GM20000 (cell line): ENCODE results near the gene ATP10B.

Experiments
- DNase-seq: peaks from one replicate; pipeline ENCODE4 v3.0.0; 2012; ENCODE audit warnings: low spot score
- TF ChIP-seq, protein P1 (sequence below): IDR thresholded peaks from 2 replicates; pipeline ENCODE4 v1.5.1; 2012; ENCODE audit warnings: mild to moderate bottlenecking, control low read depth; ENCODE audit errors: extremely low read depth, missing control alignments

ATP10B gene

DNA sequence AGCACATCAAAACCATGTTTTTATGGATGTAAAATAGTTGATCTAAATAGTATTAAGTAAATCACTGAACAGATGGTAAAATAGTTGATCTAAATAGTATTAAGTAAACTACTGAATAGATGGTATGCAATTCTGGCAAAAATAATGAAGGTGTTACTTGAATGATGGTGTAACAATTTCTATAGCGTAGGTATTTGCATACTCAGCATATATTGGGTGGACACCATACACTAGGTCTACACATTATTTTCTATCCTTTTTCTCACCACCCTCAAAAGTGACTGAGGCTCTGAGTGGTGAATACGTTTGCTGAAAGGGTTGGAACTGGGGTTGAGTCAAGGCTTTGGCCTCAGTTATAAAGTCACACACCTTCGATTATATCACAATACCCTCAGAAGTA, 81.3 kb downstream of the ATP10B start:
- TF ChIP-seq, protein P1, sequence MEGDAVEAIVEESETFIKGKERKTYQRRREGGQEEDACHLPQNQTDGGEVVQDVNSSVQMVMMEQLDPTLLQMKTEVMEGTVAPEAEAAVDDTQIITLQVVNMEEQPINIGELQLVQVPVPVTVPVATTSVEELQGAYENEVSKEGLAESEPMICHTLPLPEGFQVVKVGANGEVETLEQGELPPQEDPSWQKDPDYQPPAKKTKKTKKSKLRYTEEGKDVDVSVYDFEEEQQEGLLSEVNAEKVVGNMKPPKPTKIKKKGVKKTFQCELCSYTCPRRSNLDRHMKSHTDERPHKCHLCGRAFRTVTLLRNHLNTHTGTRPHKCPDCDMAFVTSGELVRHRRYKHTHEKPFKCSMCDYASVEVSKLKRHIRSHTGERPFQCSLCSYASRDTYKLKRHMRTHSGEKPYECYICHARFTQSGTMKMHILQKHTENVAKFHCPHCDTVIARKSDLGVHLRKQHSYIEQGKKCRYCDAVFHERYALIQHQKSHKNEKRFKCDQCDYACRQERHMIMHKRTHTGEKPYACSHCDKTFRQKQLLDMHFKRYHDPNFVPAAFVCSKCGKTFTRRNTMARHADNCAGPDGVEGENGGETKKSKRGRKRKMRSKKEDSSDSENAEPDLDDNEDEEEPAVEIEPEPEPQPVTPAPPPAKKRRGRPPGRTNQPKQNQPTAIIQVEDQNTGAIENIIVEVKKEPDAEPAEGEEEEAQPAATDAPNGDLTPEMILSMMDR = no peak

DNA sequence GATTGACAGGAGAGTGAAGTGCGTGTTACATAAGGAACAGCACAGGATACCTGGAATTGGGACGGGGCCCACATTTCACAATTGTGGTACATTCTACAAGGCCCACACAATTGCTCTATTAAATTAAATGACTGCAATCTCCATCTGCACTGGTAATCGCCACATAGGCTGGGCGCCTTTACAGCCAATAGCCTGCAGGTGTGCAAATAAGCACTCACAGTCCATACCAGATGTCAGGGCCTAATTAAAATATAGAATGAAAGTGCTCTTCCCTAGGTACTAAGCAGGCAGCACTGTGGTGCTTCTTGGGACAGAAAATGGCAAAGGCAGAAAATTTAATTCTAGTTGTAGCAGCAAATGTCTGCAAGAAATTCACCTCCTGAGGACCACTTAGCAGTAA, 82.7 kb downstream of the ATP10B start:
- TF ChIP-seq, protein P1 = no peak
- DNase-seq = no peak

More for the DNA sequence above, 81.3 kb downstream of the ATP10B start:
- no peak for DNase-seq

DNA sequence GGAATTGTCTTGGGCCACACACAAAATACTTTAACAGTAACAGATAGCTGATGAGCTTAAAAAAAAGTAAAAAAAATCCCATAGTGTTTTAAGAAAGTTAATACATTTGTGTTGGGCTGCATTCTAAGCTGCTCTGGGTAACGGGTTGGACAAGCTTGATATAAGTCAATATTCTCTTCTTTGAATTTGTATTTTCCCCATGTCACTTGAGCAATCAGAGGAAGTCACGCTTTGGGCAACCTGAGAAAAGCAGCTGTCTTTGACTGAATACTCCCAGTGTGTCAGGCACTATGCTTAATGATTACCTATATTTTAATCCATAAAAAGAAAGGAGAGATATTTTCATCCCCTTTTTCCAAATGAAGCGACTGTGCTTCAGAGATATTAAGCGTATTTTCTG, 84.9 kb downstream of the ATP10B start:
- TF ChIP-seq, protein P1 = no peak
- DNase-seq = no peak

DNA sequence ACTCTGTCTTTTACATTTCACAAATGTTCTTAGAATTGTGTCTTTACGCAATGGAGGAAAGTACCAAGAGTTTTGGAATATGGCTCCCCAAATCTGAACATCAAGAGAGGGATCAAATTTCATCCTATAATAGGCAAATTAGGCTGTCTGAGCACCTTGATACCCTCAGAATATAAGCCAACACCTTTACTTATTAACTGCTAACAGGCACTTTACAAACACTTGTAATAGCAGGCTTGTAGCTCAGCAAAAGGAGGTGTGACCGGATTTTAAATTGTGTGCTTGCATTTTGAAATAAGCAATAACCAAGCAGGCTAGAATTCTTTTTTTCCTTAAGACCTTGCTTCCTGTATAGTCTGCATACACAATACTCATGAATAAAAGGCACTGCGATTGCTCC, 92.0 kb downstream of the ATP10B start:
- TF ChIP-seq, protein P1 = no peak
- DNase-seq = no peak

DNA sequence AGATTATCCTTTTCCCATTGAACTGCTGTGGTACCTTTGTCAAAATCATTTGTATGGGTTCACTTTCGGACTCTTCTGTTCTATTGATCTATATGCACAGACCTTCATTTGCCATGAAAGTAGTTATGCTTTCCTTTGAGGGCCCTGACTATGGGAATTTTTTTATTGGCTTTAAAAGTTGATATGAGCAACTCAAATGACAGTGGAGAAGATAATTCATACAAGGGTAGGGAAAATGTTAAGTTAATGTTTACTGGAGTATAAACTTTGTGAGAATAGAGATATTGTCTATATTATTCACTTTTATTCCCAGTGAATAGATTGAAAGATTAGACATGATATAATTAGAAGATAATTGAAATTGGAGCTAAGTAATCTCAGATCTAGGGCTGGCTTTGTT, 94.8 kb downstream of the ATP10B start:
- no peak for DNase-seq
- TF ChIP-seq, protein P1 = no peak

DNA sequence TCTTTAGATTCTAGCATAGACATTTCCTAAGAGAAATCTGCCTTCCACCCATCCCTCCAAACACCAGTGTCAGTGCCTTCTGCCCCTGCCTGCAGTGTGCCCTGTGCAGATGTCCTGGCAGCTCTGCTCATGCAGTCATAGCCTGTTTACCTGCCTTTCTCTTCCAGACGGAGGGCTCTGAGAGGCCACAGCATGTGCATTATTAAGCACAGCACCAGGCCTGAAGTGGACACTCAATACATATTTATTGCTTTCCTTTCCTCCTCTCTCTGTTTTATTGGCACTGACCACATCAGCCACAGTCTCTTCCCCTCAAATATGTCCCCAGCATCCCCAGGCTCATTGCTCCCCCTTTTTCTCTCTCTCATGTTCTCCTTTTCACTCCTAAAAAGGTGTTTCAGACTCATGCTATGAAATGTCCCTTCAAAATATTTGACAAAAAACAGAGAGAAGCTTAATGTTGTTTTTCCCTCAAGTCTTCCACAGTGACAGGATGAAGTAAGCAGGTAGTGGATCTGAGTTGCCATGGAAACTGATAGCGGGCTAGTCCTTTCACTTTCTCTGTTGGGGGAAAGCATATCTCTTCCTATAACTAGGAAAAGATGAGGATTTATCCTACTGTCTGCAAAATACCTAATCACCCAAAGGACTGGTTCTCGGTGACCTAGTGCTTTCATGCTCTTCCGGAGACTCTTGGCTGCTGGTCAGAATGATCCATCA, 100.9 kb downstream of the ATP10B start:
- no peak for DNase-seq
- TF ChIP-seq, protein P1 = no peak

DNA sequence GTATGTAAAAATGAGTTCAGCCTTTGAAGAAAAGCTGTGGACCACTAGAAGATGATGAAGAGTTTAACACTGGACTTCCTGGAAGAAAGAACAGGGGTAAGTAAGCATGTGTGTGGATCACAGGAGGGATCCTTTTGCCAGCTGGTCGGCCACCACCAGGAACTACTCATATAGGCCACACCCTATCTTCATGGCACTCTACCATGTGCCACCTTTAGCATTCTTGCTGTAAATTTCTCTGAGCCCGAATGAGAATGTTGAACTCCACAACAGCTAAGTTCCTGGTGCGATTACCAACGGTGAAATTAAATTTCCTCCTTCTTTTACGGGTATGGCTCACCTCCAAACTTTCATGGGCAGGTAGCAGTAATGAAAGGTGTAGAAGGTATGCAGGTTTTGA, 102.3 kb downstream of the ATP10B start:
- TF ChIP-seq, protein P1 = no peak
- DNase-seq = no peak
